GM23248 (cell line): Measurements from ENCODE around the gene BCHE.

ENCODE experiments used
- EZH2 ChIP-seq: fragments of 200-600 bp; sonication (generic); IDR thresholded peaks from 2 replicates; pipeline ENCODE4 v1.6.1; 2018; ENCODE audit warnings: antibody characterized with exemption, mild to moderate bottlenecking; ENCODE audit not compliant: insufficient read depth, poor library complexity, severe bottlenecking
- EZH2phosphoT487 ChIP-seq: fragments of 200-600 bp; sonication (generic); IDR thresholded peaks from 2 replicates; pipeline ENCODE4 v1.6.1; 2018; ENCODE audit warnings: antibody characterized with exemption, moderate library complexity, mild to moderate bottlenecking, low read depth; ENCODE audit not compliant: insufficient read depth

- TF ChIP-seq EZH2 (no peak), EZH2phosphoT487 (no peak)
Measured at GRCh38 chr3:165805946-165806561, 31.2 kb downstream of the BCHE start.
